Breast epithelium (tissue), 3 donors: ENCODE data around the gene ADCY4.

Source experiments
- POLR2A ChIP-seq: fragments of 450-650 bp; IDR thresholded peaks from one replicate; pipeline ENCODE4 v1.6.1; 2016; ENCODE audit warnings: antibody characterized with exemption, mild to moderate bottlenecking, moderate library complexity
- TF ChIP-seq, protein P1 (sequence below), 3 donors: fragments of 450-650 bp; IDR thresholded peaks; one replicate each; pipeline ENCODE4 v1.5.1; 2016 to 2017; ENCODE audit warnings: antibody characterized with exemption in 3 of 3, mild to moderate bottlenecking in 3 of 3, moderate library complexity in 3 of 3

- TF ChIP-seq, protein P1, sequence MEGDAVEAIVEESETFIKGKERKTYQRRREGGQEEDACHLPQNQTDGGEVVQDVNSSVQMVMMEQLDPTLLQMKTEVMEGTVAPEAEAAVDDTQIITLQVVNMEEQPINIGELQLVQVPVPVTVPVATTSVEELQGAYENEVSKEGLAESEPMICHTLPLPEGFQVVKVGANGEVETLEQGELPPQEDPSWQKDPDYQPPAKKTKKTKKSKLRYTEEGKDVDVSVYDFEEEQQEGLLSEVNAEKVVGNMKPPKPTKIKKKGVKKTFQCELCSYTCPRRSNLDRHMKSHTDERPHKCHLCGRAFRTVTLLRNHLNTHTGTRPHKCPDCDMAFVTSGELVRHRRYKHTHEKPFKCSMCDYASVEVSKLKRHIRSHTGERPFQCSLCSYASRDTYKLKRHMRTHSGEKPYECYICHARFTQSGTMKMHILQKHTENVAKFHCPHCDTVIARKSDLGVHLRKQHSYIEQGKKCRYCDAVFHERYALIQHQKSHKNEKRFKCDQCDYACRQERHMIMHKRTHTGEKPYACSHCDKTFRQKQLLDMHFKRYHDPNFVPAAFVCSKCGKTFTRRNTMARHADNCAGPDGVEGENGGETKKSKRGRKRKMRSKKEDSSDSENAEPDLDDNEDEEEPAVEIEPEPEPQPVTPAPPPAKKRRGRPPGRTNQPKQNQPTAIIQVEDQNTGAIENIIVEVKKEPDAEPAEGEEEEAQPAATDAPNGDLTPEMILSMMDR (IDR thresholded peaks at IDR 0.05), result no peak
- TF ChIP-seq POLR2A, result peak; percentile 51
Observed at GRCh38 chr14:24366721-24367513, 32.0 kb upstream of the ADCY4 start.
